ENCODE measurements around the gene SUMO2. TPM values are rescaled to one million over a fixed set of nuclear protein-coding genes. Genes with fewer than 3 reads are reported as not detected.

The SUMO2 gene
- total and polyA plus RNA-seq, 9 of the 15 experiments (the other 6 are each of a cell fraction or from before 2014, with no cell fraction given) = 157 to 733 (median 419) TPM

- TF ChIP-seq CREB3L1 (IDR thresholded peaks at IDR 0.05; ENCODE audit: borderline replicate concordance, low read depth) (no peak), KDM4B (IDR thresholded peaks at IDR 0.05; ENCODE audit: borderline replicate concordance in 2 of 2, low read depth in 1 of 2) (0 out of 4 replicates have a peak, but pooled peaks of 1 of the 2 experiments have one; percentile 54), NR3C1 (CRISPR knock-in tag; IDR thresholded peaks at IDR 0.05) (no peak), PTTG1 (tag; IDR thresholded peaks at IDR 0.05; ENCODE audit: low read depth) (0 out of 2 replicates have a peak, but pooled peaks have one; percentile 17), TBL1XR1 (IDR thresholded peaks at IDR 0.05; ENCODE audit: low read length in 2 of 2) (peak in 1 of 2 experiments; percentile 9; a peak in 1 of 4 replicates), ARID4B (CRISPR knock-in tag; IDR thresholded peaks at IDR 0.05) (no peak), ZFP36 (IDR thresholded peaks at IDR 0.05; ENCODE audit: low read depth, low read length, partially characterized antibody) (no peak), SMARCA4 (IDR thresholded peaks at IDR 0.05) (peak; percentile 96), HMGN3 (IDR thresholded peaks at IDR 0.05; ENCODE audit: borderline replicate concordance, extremely low read depth, insufficient read length, low read depth, low read length) (peak; percentile 81), PRPF4 (IDR thresholded peaks at IDR 0.05; ENCODE audit: insufficient read depth, low read depth, low read length, poor library complexity, severe bottlenecking) (no peak), ZNF785 (CRISPR knock-in tag; IDR thresholded peaks at IDR 0.05) (no peak), NFXL1 (CRISPR knock-in tag; IDR thresholded peaks at IDR 0.05) (0 out of 2 replicates have a peak, but pooled peaks have one; percentile 37), FOXJ3 (CRISPR knock-in tag; IDR thresholded peaks at IDR 0.05) (no peak), YBX1 (IDR thresholded peaks at IDR 0.05) (no peak), PHTF2 (CRISPR knock-in tag; IDR thresholded peaks at IDR 0.05) (no peak), KHSRP (IDR thresholded peaks at IDR 0.05) (no peak), ARID3A (IDR thresholded peaks at IDR 0.05; ENCODE audit: borderline replicate concordance, low read depth, low read length) (no peak), NKRF (IDR thresholded peaks at IDR 0.05; ENCODE audit: borderline replicate concordance) (no peak)
These were observed 58.5 kb downstream of the SUMO2 start (continued) for GRCh38 chr17:75124041-75124818.

Measured in K562 (cell line).